H9 (cell line): Measurements from ENCODE around the gene EIF5A2. TPM values are rescaled to one million over a fixed set of nuclear protein-coding genes. Genes with fewer than 3 reads are reported as not detected.

Source experiments
- DNase-seq: peaks from one replicate; pipeline ENCODE4 v3.0.0-alpha.2; 2017
- H2AFZ ChIP-seq: one replicate; pipeline ENCODE4 v1.6.1; 2013; ENCODE audit warnings: mild to moderate bottlenecking, low read length, control low read depth, moderate library complexity
- H2AK5ac ChIP-seq: 2 replicates; pipeline ENCODE4 v1.6.1; 2013; ENCODE audit warnings: low read length, control low read depth, mixed read lengths; ENCODE audit not compliant: insufficient read length
- H2BK120ac ChIP-seq: one replicate; pipeline ENCODE4 v1.6.1; 2013; ENCODE audit warnings: low read depth, mild to moderate bottlenecking, low read length, control low read depth, inconsistent platforms; ENCODE audit not compliant: poor library complexity, severe bottlenecking
- H2BK12ac ChIP-seq: 2 replicates; pipeline ENCODE4 v1.6.1; 2013; ENCODE audit warnings: low read length, control low read depth, mixed read lengths, low read depth; ENCODE audit not compliant: insufficient read length
- H2BK15ac ChIP-seq: 2 replicates; pipeline ENCODE4 v1.6.1; 2013; ENCODE audit warnings: low read depth, low read length, control low read depth
- H2BK20ac ChIP-seq: one replicate; pipeline ENCODE4 v1.6.1; 2013; ENCODE audit warnings: low read depth, mild to moderate bottlenecking, low read length, control low read depth, inconsistent platforms; ENCODE audit not compliant: poor library complexity, severe bottlenecking
- H2BK5ac ChIP-seq: 2 replicates; pipeline ENCODE4 v1.6.1; 2013; ENCODE audit warnings: low read length, control low read depth, mixed read lengths; ENCODE audit not compliant: insufficient read length
- H3K14ac ChIP-seq: 2 replicates; pipeline ENCODE4 v1.6.1; 2013; ENCODE audit warnings: low read length, control low read depth; ENCODE audit not compliant: insufficient read depth
- H3K18ac ChIP-seq: 2 replicates; pipeline ENCODE4 v1.6.1; 2013; ENCODE audit warnings: low read depth, mild to moderate bottlenecking, mixed read lengths, low read length, control low read depth; ENCODE audit not compliant: insufficient read length
- H3K23ac ChIP-seq: 2 replicates; pipeline ENCODE4 v1.6.1; 2013; ENCODE audit warnings: low read length, control low read depth, mixed read lengths, low read depth; ENCODE audit not compliant: insufficient read length
- H3K23me2 ChIP-seq: 2 replicates; pipeline ENCODE4 v1.6.1; 2013; ENCODE audit warnings: low read depth, mild to moderate bottlenecking, mixed read lengths, low read length, control low read depth; ENCODE audit not compliant: insufficient read length, poor library complexity, severe bottlenecking
- H3K27ac ChIP-seq: 2 replicates; pipeline ENCODE4 v1.5.1; 2013; ENCODE audit warnings: low read length, control low read depth, mixed read lengths, low read depth; ENCODE audit not compliant: insufficient read length
- H3K27me3 ChIP-seq: 2 replicates; pipeline ENCODE4 v1.6.1; 2013; ENCODE audit warnings: low read length, control low read depth, inconsistent platforms; ENCODE audit not compliant: insufficient read depth
- H3K4ac ChIP-seq: 2 replicates; pipeline ENCODE4 v1.6.1; 2013; ENCODE audit warnings: low read depth, mild to moderate bottlenecking, control low read depth, inconsistent platforms, low read length, moderate library complexity
- H3K4me1 ChIP-seq: 2 replicates; pipeline ENCODE4 v1.6.1; 2013; ENCODE audit warnings: low read length, control low read depth, inconsistent platforms; ENCODE audit not compliant: insufficient read depth
- H3K4me2 ChIP-seq: 2 replicates; pipeline ENCODE4 v1.6.1; 2013; ENCODE audit warnings: low read length, control low read depth, mixed read lengths; ENCODE audit not compliant: insufficient read length, insufficient read depth
- H3K56ac ChIP-seq: 2 replicates; pipeline ENCODE4 v1.6.1; 2013; ENCODE audit warnings: low read depth, mild to moderate bottlenecking, mixed read lengths, low read length, control low read depth; ENCODE audit not compliant: insufficient read length
- H3K79me1 ChIP-seq: 2 replicates; pipeline ENCODE4 v1.6.1; 2013; ENCODE audit warnings: low read depth, mild to moderate bottlenecking, moderate library complexity, low read length, control low read depth, inconsistent platforms; ENCODE audit not compliant: insufficient read depth, poor library complexity, severe bottlenecking
- H3K79me2 ChIP-seq: 2 replicates; pipeline ENCODE4 v1.6.1; 2013; ENCODE audit warnings: low read length, control low read depth, inconsistent platforms; ENCODE audit not compliant: insufficient read depth
- H3K9ac ChIP-seq: 2 replicates; pipeline ENCODE4 v1.6.1; 2013; ENCODE audit warnings: low read length, control low read depth, mixed read lengths; ENCODE audit not compliant: insufficient read length; ENCODE audit errors: extremely low read depth
- H3K9me3 ChIP-seq: one replicate; pipeline ENCODE4 v1.6.1; 2013; ENCODE audit warnings: low read depth, low read length, inconsistent platforms; ENCODE audit not compliant: control insufficient read depth
- H3T11ph ChIP-seq: one replicate; pipeline ENCODE4 v1.6.1; 2013; ENCODE audit warnings: mild to moderate bottlenecking, low read length, control low read depth, inconsistent platforms
- H4K20me1 ChIP-seq: one replicate; pipeline ENCODE4 v1.6.1; 2013; ENCODE audit not compliant: control insufficient read depth, insufficient read length, insufficient read depth
- H4K5ac ChIP-seq: 2 replicates; pipeline ENCODE4 v1.6.1; 2013; ENCODE audit warnings: low read depth, mild to moderate bottlenecking, mixed read lengths, low read length, control low read depth; ENCODE audit not compliant: insufficient read length
- H4K8ac ChIP-seq: replicated peaks from 2 replicates; pipeline ENCODE4 v1.6.1; 2013; ENCODE audit warnings: low read length, control low read depth, mixed read lengths, low read depth; ENCODE audit not compliant: insufficient read length
- H4K91ac ChIP-seq: 2 replicates; pipeline ENCODE4 v1.6.1; 2013; ENCODE audit warnings: low read depth, mild to moderate bottlenecking, moderate library complexity, mixed read lengths, low read length, control low read depth; ENCODE audit not compliant: insufficient read length
- H3K27ac Mint-ChIP-seq, 3 experiments: 2 replicates in 2 of 3; 3 replicates in 1 of 3; pipeline ENCODE4 v1.8.0; 2020 to 2021; ENCODE audit warnings: mixed read lengths in 3 of 3, mild to moderate bottlenecking in 1 of 3, moderate library complexity in 1 of 3
- H3K27me3 Mint-ChIP-seq: 2 replicates; pipeline ENCODE4 v1.8.0; 2021; ENCODE audit warnings: low read depth, mild to moderate bottlenecking, moderate library complexity, mixed read lengths
- H3K36me3 Mint-ChIP-seq, 3 experiments: 2 replicates in 2 of 3; 3 replicates in 1 of 3; pipeline ENCODE4 v1.8.0; 2020 to 2021; ENCODE audit warnings: low read depth in 3 of 3, mixed read lengths in 3 of 3; ENCODE audit not compliant: insufficient read depth in 1 of 3
- H3K4me1 Mint-ChIP-seq, 2 experiments: 2 replicates each; pipeline ENCODE4 v1.8.0; 2020; ENCODE audit warnings: mixed read lengths in 2 of 2
- H3K4me3 Mint-ChIP-seq, 2 experiments: 2 replicates in 1 of 2; 3 replicates in 1 of 2; pipeline ENCODE4 v1.8.0; 2020 to 2021; ENCODE audit warnings: mild to moderate bottlenecking in 2 of 2, mixed read lengths in 2 of 2, moderate library complexity in 1 of 2
- H3K9me3 Mint-ChIP-seq, 2 experiments: 2 replicates in 1 of 2; 3 replicates in 1 of 2; pipeline ENCODE4 v1.8.0; 2020; ENCODE audit warnings: mild to moderate bottlenecking in 2 of 2, mixed read lengths in 2 of 2, moderate library complexity in 1 of 2
- WGBS: extraction: QIAGEN DNeasy Blood & Tissue Kit; methylation state at CpG from one replicate; pipeline ENCODE4 v1.1.7; 2013; ENCODE audit warnings: missing lambda C conversion rate, low lambda C conversion rate, mixed read lengths; ENCODE audit not compliant: insufficient read length; ENCODE audit errors: extremely low coverage; 5-methylcytosine and 5-hydroxymethylcytosine counted together
- total RNA-seq: library from RNA; stranded (reverse); gene quantifications from 2 replicates; pipeline ENCODE4 v1.2.1, GENCODE V29; 2021
- TF ChIP-seq, protein P1 (sequence below): fragments of 200-600 bp; sonication (generic); conservative IDR thresholded peaks from 3 replicates; pipeline ENCODE4 v1.8.0; 2021; ENCODE audit warnings: antibody characterized with exemption, mild to moderate bottlenecking

EIF5A2 gene
- total RNA-seq, 1 experiment from 2014 or later, result 7.7 TPM

DNA sequence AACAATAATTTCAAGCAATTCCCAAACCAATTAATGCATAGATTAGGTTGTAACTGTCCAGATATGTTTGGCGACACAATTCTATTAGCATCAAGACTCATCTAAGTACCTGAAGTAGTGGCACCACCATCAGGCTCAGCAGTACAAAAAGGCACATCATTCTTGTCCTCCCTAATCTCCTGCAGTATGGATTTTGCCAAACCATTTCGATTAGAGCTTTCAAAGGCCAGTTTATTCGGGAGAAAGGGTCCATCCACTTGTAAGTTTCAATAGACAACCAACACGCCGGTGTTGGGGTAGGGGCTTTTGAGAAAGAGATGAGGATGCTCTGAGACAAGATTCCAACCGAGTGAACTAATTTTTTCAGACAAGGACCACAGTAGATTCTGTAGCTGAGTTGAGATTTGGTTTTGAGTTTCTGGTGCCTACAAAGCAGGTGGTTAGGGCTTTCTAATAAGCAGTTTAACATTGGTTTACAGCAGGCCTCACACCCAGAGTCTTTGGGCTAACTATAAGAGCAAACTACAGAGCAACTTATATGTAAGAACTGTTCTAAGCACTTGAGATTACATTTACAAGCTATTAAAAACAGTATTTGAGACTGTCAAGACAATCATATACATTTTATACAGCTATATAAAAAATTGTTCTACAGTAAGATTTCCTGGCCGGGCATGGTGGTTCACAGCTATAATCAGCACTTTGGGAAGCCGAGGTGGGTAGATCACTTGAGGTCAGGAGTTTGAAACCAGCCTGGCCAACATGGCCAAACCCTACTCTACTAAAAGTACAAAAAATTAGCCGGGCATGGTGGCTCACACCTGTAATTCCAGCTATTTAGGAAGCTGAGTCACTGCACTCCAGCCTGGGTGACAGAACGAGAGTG lies 43.0 kb downstream of the EIF5A2 start:
- H3K79me1 ChIP-seq, result no peaks in the 10 kb centered on the region
- no peak overlapping the region for H3K27ac ChIP-seq
- no peak overlapping the region for H2BK20ac ChIP-seq
- no peak for DNase-seq
- H3K27me3 ChIP-seq, result no peaks in the 10 kb centered on the region
- H4K5ac ChIP-seq, result no peak overlapping the region
- no peak overlapping the region for H3K23ac ChIP-seq
- H3K9me3 ChIP-seq, result no peaks in the 10 kb centered on the region
- H3K4me1 ChIP-seq, result no peaks in the 10 kb centered on the region
- H3K4ac ChIP-seq, result no peak overlapping the region
- no peak overlapping the region for H3T11ph ChIP-seq
- no peak overlapping the region for H3K9ac ChIP-seq
- no peak overlapping the region for H3K56ac ChIP-seq
- H3K79me2 ChIP-seq, result peaks cover 8% of the 10 kb centered on the region; the same call in 1 of the 2 replicates
- TF ChIP-seq, protein P1, sequence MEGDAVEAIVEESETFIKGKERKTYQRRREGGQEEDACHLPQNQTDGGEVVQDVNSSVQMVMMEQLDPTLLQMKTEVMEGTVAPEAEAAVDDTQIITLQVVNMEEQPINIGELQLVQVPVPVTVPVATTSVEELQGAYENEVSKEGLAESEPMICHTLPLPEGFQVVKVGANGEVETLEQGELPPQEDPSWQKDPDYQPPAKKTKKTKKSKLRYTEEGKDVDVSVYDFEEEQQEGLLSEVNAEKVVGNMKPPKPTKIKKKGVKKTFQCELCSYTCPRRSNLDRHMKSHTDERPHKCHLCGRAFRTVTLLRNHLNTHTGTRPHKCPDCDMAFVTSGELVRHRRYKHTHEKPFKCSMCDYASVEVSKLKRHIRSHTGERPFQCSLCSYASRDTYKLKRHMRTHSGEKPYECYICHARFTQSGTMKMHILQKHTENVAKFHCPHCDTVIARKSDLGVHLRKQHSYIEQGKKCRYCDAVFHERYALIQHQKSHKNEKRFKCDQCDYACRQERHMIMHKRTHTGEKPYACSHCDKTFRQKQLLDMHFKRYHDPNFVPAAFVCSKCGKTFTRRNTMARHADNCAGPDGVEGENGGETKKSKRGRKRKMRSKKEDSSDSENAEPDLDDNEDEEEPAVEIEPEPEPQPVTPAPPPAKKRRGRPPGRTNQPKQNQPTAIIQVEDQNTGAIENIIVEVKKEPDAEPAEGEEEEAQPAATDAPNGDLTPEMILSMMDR, result no peak
- H3K36me3 Mint-ChIP-seq, result peaks cover 21 to 53% (median 24%) of the 10 kb centered on the region in 3 experiments
- H2AFZ ChIP-seq, result no peak overlapping the region
- H2AK5ac ChIP-seq, result no peak overlapping the region
- no peak overlapping the region for H3K14ac ChIP-seq
- peaks cover 2% of the 10 kb centered on the region for H3K23me2 ChIP-seq
- no peak overlapping the region for H2BK120ac ChIP-seq
- H2BK15ac ChIP-seq, result no peak overlapping the region
- no peak overlapping the region for H3K4me2 ChIP-seq
- H4K91ac ChIP-seq, result no peak overlapping the region
- no peaks in the 10 kb centered on the region; a peak in 1 of 5 replicates for H3K9me3 Mint-ChIP-seq
- H3K27me3 Mint-ChIP-seq, result no peaks in the 10 kb centered on the region; the same call in 1 of the 2 replicates
- H2BK5ac ChIP-seq, result no peak overlapping the region
- peaks cover 7 to 15% of the 10 kb centered on the region in 2 experiments for H3K4me1 Mint-ChIP-seq
- H4K20me1 ChIP-seq, result no peaks in the 10 kb centered on the region
- no peak overlapping the region for H2BK12ac ChIP-seq
- peak overlapping the region; percentile 39 to 72 (median 67); a peak in 3 of 7 replicates for H3K27ac Mint-ChIP-seq
- no CpG with 5 or more reads among the region's 10 CpGs for WGBS
- no peak overlapping the region for H3K18ac ChIP-seq
- no peak overlapping the region for H4K8ac ChIP-seq
- no peak overlapping the region for H3K4me3 Mint-ChIP-seq
